ENCODE data around the gene AFG1L.
"Not testable (repeated sequence)": the region's sequence is repeated elsewhere in the genome, so short reads cannot be mapped to it uniquely, and the experiment has no call there.

AFG1L gene

DNA sequence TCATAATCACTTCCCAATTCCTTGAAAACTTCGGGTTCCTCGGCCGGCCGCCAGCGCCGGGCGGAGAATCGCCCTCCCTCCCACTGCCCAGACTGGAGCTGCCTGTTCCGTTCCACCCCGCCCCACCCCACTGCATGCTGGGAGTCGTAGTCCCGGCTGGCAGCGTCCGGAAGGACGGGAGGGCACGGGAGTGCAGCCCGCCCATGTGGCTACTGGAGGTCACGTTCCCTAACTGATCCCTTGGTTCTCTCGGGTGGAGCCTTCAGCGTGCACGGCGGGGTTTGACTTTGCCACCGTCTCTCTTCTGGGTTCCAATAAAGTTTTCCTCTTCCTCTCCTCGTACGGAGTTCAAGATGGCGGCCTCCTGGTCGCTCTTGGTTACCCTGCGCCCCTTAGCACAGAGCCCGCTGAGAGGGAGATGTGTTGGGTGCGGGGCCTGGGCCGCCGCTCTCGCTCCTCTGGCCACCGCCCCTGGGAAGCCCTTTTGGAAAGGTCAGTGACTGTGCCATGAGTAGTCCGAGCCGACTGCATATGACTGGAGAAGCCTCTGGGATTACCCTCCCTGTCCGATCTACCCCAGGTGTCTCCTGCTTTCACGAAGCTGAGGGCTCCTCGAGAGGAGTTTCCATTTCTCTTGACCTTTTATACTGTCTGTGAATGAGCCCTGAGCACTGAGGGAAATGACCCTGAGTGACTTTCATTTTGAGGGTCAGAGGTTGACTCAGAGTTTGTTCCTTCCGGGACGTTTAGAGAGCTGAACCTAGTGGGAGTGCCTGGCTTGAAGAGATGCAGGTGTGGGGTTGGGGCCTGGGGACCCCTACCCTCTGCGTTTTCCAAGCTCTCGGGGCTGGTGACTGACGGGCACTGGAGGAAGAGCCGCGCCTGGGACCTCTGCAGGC lies at the start of gene AFG1L:
Gene AFG1L, plus strand, starts transcription at position 328 of the 899 bp plus-strand sequence. Its CDS starts 26 bp downstream, at position 354.
- H3K4me1 ChIP-seq (ENCODE audit: insufficient read depth, insufficient read length): no peaks in the 10 kb centered on the region
- TF ChIP-seq ZNF274 (IDR thresholded peaks at IDR 0.05; ENCODE audit: low read depth, low read length) (no peak), YY1 (IDR thresholded peaks at IDR 0.05; ENCODE audit: insufficient read depth, insufficient read length) (peak; percentile 72), SUZ12 (IDR thresholded peaks at IDR 0.05; ENCODE audit: extremely low read depth, insufficient read depth, insufficient read length) (no peak)
- H3K36me3 ChIP-seq (ENCODE audit: insufficient read depth, insufficient read length, low read length): no peaks in the 10 kb centered on the region
- H3K27me3 ChIP-seq (ENCODE audit: insufficient read depth, insufficient read length): no peaks in the 10 kb centered on the region
- H3K4me3 ChIP-seq (ENCODE audit: insufficient read length, low read depth): peak within 1 kb of the TSS; percentile 74
- no peaks in the 10 kb centered on the region for H3K9me3 ChIP-seq (ENCODE audit: insufficient read depth, low read length)
- DNase-seq (ENCODE audit: low read depth, low spot score): peak; percentile 73
- H3K9ac ChIP-seq (ENCODE audit: insufficient read length, low read depth): peak within 1 kb of the TSS; percentile 79

DNA sequence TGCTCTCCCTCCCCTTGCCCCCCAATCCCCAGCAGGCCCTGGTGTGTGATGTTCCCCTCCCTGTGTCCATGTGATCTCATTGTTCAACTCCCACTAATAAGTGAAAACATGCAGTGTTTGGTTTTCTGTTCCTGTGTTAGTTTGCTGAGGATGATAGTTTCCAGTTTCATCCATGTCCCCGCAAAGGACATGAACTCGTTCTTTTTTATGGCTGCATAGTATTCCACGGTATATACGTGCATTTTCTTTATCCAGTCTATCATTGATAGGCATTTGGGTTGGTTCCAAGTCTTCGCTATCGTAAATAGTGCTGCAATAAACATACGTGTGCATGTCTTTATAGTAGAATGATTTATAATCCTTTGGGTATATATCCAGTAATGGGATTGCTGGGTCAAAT lies 49.8 kb upstream of the AFG1L start:
- H3K36me3 ChIP-seq (ENCODE audit: insufficient read depth, insufficient read length, low read length): peaks cover 12% of the 10 kb centered on the region
- not testable (repeated sequence) for H3K9ac ChIP-seq (ENCODE audit: insufficient read length, low read depth); H3K9me3 ChIP-seq (ENCODE audit: insufficient read depth, low read length)

DNA sequence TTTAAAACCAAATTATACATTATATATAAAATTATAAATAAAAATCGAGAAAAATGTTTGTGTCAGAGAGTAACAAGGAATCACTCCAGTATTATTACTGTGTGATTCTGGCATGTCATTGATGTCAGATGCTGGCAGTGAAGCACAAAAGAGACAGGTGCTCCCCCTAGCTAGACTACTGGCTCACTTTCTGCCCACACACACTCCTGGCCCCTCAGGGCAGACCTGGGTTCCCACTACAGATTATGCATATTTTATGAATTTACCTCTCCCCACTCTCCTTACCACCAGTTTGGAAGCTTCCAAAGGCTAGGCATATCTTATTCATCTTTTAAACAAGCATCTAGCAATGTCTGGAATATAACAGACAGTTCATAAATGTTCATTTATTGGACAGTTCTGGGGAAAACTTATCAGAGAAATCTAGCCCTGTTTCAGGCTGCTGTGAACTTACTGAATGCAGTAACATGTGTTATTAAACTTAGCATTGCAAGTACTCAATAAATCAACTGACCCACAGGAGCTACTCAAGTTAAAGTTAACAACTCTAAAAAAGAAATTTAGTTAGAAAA lies 46.8 kb upstream of the AFG1L start:
- TF ChIP-seq YY1 (IDR thresholded peaks at IDR 0.05; ENCODE audit: insufficient read depth, insufficient read length): no peak
- no peak for TF ChIP-seq SUZ12 (IDR thresholded peaks at IDR 0.05; ENCODE audit: extremely low read depth, insufficient read depth, insufficient read length)
- TF ChIP-seq ZNF274 (IDR thresholded peaks at IDR 0.05; ENCODE audit: low read depth, low read length): no peak
- no peak for DNase-seq (ENCODE audit: low read depth, low spot score)
- H3K36me3 ChIP-seq (ENCODE audit: insufficient read depth, insufficient read length, low read length): peaks cover 17% of the 10 kb centered on the region

More for the DNA sequence above, 49.8 kb upstream of the AFG1L start:
- not testable (repeated sequence) for H3K27me3 ChIP-seq (ENCODE audit: insufficient read depth, insufficient read length); H3K4me3 ChIP-seq (ENCODE audit: insufficient read length, low read depth); H3K4me1 ChIP-seq (ENCODE audit: insufficient read depth, insufficient read length); DNase-seq (ENCODE audit: low read depth, low spot score)

DNA sequence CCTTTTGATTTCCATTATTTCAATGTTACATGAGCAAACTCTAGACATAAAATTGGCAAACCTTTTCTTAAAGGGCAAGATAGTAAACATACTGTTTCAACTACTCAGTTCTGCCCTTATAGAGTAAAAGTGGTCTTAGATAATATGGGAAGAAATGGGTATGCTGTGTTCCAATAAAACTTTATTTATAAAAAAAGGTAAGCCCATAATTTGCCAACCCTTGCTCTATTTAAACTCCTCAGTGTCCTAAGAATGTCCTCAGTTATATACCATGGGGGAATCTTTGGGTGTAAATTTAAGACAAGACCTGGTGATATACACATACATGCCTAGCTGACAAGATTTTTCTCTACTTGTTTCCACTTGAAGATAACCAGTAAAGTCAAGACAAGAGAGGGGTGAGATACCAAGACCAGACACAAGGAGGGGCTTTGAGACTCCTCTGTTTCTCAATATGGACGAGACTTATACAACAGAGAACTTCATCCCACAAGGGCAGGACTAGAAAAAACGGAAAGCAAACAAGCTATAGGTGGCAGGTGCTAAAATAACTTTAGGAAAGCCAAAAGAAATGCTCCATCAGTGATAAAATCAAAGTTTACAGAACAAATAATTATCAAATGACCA lies 44.5 kb upstream of the AFG1L start:
- no peaks in the 10 kb centered on the region for H3K4me1 ChIP-seq (ENCODE audit: insufficient read depth, insufficient read length)
- TF ChIP-seq YY1 (IDR thresholded peaks at IDR 0.05; ENCODE audit: insufficient read depth, insufficient read length) (no peak), ZNF274 (IDR thresholded peaks at IDR 0.05; ENCODE audit: low read depth, low read length) (no peak), SUZ12 (IDR thresholded peaks at IDR 0.05; ENCODE audit: extremely low read depth, insufficient read depth, insufficient read length) (no peak)
- DNase-seq (ENCODE audit: low read depth, low spot score): no peak
- no peak overlapping the region for H3K9ac ChIP-seq (ENCODE audit: insufficient read length, low read depth)
- peaks cover 15% of the 10 kb centered on the region for H3K36me3 ChIP-seq (ENCODE audit: insufficient read depth, insufficient read length, low read length)
- H3K9me3 ChIP-seq (ENCODE audit: insufficient read depth, low read length): no peaks in the 10 kb centered on the region
- no peaks in the 10 kb centered on the region for H3K27me3 ChIP-seq (ENCODE audit: insufficient read depth, insufficient read length)
- H3K4me3 ChIP-seq (ENCODE audit: insufficient read length, low read depth): no peak overlapping the region

More for the DNA sequence above, 46.8 kb upstream of the AFG1L start:
- Histone ChIP-seq H3K27me3 (ENCODE audit: insufficient read depth, insufficient read length) (no peaks in the 10 kb centered on the region), H3K4me3 (ENCODE audit: insufficient read length, low read depth) (no peak overlapping the region), H3K9me3 (ENCODE audit: insufficient read depth, low read length) (no peaks in the 10 kb centered on the region), H3K9ac (ENCODE audit: insufficient read length, low read depth) (no peak overlapping the region), H3K4me1 (ENCODE audit: insufficient read depth, insufficient read length) (no peaks in the 10 kb centered on the region)

DNA sequence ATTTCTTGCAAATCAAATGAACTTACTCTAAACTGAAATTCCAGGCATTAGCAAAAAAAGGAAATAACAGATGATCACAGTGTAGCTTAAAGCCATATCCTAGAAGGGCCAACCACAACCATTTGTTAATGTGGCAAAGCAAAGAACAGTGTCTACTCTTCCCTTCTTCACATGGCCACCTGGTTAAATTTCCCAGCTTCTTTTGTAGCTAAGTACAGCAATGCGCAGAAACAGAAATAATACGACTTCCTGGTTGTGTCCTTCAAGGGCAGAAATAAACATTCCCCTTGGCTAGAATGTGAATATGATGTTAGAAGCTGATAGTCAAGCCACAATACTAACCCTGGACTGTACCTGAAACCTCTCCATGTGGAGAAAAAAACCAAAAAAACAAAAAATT lies 43.6 kb upstream of the AFG1L start:
- no peak overlapping the region for H3K9ac ChIP-seq (ENCODE audit: insufficient read length, low read depth)
- H3K27me3 ChIP-seq (ENCODE audit: insufficient read depth, insufficient read length): no peaks in the 10 kb centered on the region
- no peak for DNase-seq (ENCODE audit: low read depth, low spot score)
- no peaks in the 10 kb centered on the region for H3K4me1 ChIP-seq (ENCODE audit: insufficient read depth, insufficient read length)
- H3K36me3 ChIP-seq (ENCODE audit: insufficient read depth, insufficient read length, low read length): peaks cover 20% of the 10 kb centered on the region
- H3K4me3 ChIP-seq (ENCODE audit: insufficient read length, low read depth): no peak overlapping the region
- H3K9me3 ChIP-seq (ENCODE audit: insufficient read depth, low read length): no peaks in the 10 kb centered on the region
- TF ChIP-seq YY1 (IDR thresholded peaks at IDR 0.05; ENCODE audit: insufficient read depth, insufficient read length) (no peak), ZNF274 (IDR thresholded peaks at IDR 0.05; ENCODE audit: low read depth, low read length) (no peak), SUZ12 (IDR thresholded peaks at IDR 0.05; ENCODE audit: extremely low read depth, insufficient read depth, insufficient read length) (no peak)

DNA sequence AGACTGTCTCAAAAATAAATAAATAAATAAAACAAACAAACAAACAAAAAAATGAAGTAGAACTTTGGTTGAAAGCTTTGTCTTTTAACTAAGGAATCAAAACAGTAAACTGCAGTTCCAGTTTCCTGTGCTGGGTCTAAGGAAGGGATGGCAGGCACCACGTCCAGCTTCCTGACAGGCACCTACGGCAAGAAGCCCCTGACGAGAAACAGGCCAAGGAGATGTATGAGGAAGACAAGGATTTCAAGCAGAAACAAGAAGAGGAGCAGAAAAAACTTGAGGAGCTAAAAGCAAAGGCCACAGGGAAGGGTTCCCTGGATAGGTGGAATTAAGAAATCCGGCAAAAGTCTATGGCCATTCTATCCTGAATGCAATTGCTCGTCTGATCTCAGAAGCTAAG lies 42.8 kb upstream of the AFG1L start:
- Histone ChIP-seq H3K9me3 (ENCODE audit: insufficient read depth, low read length) (no peaks in the 10 kb centered on the region), H3K27me3 (ENCODE audit: insufficient read depth, insufficient read length) (no peaks in the 10 kb centered on the region), H3K4me1 (ENCODE audit: insufficient read depth, insufficient read length) (no peaks in the 10 kb centered on the region), H3K4me3 (ENCODE audit: insufficient read length, low read depth) (no peak overlapping the region), H3K36me3 (ENCODE audit: insufficient read depth, insufficient read length, low read length) (peaks cover 25% of the 10 kb centered on the region), H3K9ac (ENCODE audit: insufficient read length, low read depth) (no peak overlapping the region)
- no peak for DNase-seq (ENCODE audit: low read depth, low spot score)
- TF ChIP-seq YY1 (IDR thresholded peaks at IDR 0.05; ENCODE audit: insufficient read depth, insufficient read length) (no peak), ZNF274 (IDR thresholded peaks at IDR 0.05; ENCODE audit: low read depth, low read length) (no peak), SUZ12 (IDR thresholded peaks at IDR 0.05; ENCODE audit: extremely low read depth, insufficient read depth, insufficient read length) (no peak)

DNA sequence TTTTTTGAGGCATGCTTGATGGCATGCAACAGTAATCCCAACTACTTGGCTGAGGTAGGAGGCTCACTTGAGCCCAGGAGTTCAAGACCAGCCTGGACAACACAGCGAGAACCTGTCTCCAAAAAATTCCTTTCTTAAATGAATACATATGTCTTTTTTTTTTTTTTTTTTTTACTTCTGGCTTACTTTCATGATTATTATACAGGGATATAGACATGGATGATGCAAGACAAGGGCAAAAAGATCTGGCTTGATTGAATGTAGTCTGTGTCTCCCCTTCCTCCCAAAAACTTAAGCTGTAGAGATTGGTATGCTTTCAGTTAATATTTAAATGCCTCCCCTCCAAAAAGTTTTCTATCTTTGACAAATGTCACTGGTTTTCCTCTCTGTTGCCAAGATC lies 41.6 kb upstream of the AFG1L start:
- Histone ChIP-seq H3K9me3 (ENCODE audit: insufficient read depth, low read length) (no peaks in the 10 kb centered on the region), H3K27me3 (ENCODE audit: insufficient read depth, insufficient read length) (no peaks in the 10 kb centered on the region), H3K4me1 (ENCODE audit: insufficient read depth, insufficient read length) (no peaks in the 10 kb centered on the region), H3K36me3 (ENCODE audit: insufficient read depth, insufficient read length, low read length) (peaks cover 28% of the 10 kb centered on the region), H3K4me3 (ENCODE audit: insufficient read length, low read depth) (no peak overlapping the region), H3K9ac (ENCODE audit: insufficient read length, low read depth) (no peak overlapping the region)
- no peak for TF ChIP-seq SUZ12 (IDR thresholded peaks at IDR 0.05; ENCODE audit: extremely low read depth, insufficient read depth, insufficient read length)
- TF ChIP-seq YY1 (IDR thresholded peaks at IDR 0.05; ENCODE audit: insufficient read depth, insufficient read length): no peak
- TF ChIP-seq ZNF274 (IDR thresholded peaks at IDR 0.05; ENCODE audit: low read depth, low read length): no peak
- DNase-seq (ENCODE audit: low read depth, low spot score): no peak
